Omental fat pad (tissue), 4 donors: ENCODE measurements around the gene PLBD1. TPM values are rescaled to one million over a fixed set of nuclear protein-coding genes. Genes with fewer than 3 reads are reported as not detected.

Source experiments
- ATAC-seq: fragments of 150-250 bp; one replicate; pipeline ENCODE4 v1.9.1; 2016; ENCODE audit warnings: mild to moderate bottlenecking, moderate library complexity; ENCODE audit not compliant: low FRiP score
- DNase-seq: peaks from one replicate; pipeline ENCODE4 v3.0.0-alpha.2; 2019; ENCODE audit warnings: low spot score
- total RNA-seq, 4 donors: library from RNA; depleted of rRNA; stranded (reverse); fragments of >200 nt; gene quantifications; one replicate each; pipeline ENCODE4 v1.1.0, GENCODE V29; 2016
- TF ChIP-seq, protein P1 (sequence below), 3 donors: fragments of 450-650 bp; IDR thresholded peaks; one replicate each; pipeline ENCODE4 v1.5.1; 2016 to 2017; ENCODE audit warnings: antibody characterized with exemption in 3 of 3, mild to moderate bottlenecking in 3 of 3, moderate library complexity in 2 of 3

PLBD1 gene
- total RNA-seq, 4 donors from 2014 or later: 16.1 to 26.5 (median 19.8) TPM

DNA sequence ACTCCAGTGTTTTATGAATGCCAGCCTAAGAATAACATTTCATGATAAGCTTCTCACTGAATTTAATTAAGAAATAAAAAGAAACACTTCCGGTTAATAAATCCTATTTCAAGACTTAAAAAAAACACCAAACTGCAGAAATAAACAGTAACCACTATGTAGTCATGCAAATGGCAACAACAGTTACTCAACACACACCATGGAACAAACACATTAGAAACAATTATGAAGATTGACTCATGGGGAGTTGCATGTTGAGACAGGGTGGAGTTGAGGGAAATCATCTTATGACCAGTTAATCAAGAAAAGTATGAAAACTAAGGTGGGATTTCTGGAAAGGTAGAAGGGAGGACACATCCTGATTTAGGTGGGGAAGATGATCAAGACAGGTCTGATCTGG is 52.7 kb downstream of the PLBD1 start:
- ATAC-seq: no peak
- no peak for DNase-seq
- TF ChIP-seq, protein P1, sequence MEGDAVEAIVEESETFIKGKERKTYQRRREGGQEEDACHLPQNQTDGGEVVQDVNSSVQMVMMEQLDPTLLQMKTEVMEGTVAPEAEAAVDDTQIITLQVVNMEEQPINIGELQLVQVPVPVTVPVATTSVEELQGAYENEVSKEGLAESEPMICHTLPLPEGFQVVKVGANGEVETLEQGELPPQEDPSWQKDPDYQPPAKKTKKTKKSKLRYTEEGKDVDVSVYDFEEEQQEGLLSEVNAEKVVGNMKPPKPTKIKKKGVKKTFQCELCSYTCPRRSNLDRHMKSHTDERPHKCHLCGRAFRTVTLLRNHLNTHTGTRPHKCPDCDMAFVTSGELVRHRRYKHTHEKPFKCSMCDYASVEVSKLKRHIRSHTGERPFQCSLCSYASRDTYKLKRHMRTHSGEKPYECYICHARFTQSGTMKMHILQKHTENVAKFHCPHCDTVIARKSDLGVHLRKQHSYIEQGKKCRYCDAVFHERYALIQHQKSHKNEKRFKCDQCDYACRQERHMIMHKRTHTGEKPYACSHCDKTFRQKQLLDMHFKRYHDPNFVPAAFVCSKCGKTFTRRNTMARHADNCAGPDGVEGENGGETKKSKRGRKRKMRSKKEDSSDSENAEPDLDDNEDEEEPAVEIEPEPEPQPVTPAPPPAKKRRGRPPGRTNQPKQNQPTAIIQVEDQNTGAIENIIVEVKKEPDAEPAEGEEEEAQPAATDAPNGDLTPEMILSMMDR (IDR thresholded peaks at IDR 0.05): no peak

DNA sequence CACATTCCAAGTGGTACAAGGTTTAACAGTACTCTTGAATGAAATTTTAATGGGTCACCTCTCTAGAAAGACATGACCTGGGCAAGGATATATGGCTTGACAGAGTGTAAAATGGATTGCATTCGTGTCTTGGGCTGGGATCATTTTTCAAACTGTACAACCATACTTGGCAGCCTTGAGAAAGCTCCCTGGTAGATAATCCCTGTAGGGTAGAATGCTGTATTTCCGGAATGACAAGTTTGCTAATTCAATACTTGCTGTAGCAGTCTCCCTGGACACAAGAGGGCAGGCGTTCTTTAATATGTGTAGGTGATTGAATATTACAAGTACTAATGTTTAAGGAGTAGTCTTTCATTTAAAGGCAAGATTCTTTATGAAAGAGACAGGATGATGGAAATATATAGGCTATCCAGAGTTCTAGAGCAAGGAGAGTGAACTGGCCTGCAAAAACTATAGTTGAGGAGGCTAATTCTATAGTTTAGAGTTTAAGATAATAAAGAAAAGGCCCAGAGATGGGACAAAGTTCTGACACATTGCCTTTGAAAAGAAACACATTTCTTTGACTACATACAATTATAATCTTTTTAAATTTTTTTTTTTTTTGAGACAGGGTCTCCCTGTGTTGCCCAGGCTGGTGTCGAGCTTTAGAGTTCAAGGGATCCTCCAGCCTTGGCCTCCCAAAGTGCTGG is 53.4 kb downstream of the PLBD1 start:
- DNase-seq (no peak), ATAC-seq (no peak)
- TF ChIP-seq, protein P1 (IDR thresholded peaks at IDR 0.05): no peak

DNA sequence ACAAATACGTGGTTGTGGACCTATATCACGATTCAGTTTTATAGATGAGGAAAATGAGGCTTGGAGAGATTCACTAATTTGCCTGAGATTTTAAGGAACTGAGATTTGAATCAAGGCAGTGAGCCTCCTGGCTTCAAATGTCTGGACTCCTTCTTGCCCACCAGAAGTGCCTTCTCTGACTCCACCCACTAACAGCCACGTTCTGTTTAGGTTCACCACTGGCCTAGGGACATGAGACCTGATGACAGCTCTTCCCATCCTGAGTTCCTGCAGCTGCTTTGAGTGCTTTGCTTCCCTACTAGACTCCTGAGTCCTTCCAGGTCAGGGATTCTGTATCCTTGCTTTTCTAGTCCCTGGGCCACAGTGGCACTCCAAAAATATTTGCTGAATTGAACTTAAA is 57.1 kb downstream of the PLBD1 start:
- DNase-seq: no peak
- TF ChIP-seq, protein P1 (IDR thresholded peaks at IDR 0.05): no peak
- no peak for ATAC-seq

DNA sequence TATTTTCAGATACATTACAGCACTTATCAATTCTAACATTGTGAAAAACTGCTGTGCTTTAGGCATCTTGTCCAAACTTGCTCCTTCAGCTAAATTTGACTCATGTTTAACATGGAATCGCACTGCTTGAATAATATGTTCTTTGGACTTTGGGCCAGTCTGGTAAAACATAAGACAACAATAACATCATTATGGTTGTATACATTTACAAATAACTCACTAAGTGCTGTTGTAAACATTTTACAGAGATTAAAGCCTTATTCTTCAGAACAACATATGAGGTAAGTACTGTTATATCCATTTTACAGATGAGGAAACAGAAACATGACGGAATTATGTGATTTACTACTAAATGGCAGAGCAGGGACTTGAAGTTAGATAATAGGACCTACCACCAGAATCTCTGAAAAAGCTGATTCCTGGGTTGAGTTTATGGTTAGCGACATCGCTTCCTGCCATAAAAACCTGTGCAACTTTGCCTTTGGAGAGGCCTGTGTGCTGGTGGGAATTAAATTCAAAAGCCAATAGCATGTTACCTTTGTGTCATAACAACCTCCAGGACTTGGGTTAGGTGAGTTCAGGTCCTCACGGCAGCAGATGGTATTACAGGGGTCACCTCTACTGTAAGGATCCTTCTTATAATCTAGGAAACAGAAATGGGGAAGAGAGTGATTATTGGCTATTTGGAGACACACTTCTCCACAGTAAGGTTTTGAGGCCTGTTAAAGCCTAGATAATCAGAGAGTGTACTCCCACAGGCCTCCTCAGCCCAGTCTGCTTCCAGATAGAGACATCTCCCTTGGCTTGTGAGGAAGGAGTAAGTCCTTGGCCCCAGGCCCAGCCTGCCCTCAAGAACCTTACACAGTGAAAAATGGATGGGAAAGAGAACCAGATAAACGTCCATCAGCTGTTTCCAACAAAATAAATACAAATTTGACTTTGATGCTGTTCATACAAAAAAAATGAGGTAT is 61.8 kb downstream of the PLBD1 start:
- TF ChIP-seq, protein P1 (IDR thresholded peaks at IDR 0.05): no peak
- DNase-seq (no peak), ATAC-seq (no peak)

DNA sequence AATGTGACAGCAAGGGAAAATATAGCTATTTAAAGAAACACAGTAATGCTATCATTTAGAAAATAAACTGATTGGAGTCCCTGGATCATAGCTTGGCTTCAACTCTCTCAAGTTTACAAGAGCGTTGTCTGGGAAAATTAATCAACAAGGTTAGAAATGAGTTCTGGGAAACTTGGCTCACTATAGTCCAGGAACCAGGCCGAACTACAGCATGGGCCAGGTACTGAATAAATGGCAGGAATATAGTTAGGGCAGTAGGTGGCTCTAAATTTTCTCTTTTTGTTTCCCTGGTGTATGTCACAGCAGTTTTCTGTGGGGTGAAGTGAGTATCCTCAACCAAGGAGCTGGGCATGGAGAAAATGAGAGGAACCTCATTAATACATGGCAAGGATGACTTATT is 72.4 kb downstream of the PLBD1 start:
- TF ChIP-seq, protein P1 (IDR thresholded peaks at IDR 0.05): no peak
- ATAC-seq (no peak), DNase-seq (no peak)

DNA sequence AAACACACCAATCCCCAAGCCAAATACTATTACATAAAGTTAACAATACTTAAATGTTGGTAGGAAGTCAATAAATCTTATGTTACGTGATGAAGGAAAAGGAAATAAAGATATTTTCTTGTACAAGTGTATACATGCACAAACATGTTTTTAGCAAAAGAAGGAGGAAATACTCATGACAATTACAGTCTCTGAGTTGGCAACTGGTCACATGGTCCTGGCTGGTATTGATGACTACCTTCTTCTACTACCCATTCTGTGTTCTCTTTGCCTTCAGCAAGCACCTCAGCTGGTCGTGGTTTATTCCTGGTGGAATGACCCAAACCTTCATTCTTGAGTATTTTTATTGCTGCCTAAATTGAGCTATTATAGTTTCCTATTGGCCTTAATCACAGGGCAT is 84.8 kb downstream of the PLBD1 start:
- TF ChIP-seq, protein P1 (IDR thresholded peaks at IDR 0.05): no peak
- ATAC-seq (no peak), DNase-seq (no peak)
